B cell (primary cell): ENCODE measurements around the gene RNF130.

Source experiments
- EZH2 ChIP-seq: IDR thresholded peaks from 2 replicates; pipeline ENCODE4 v1.6.1; 2012; ENCODE audit warnings: borderline replicate concordance, low read depth, mild to moderate bottlenecking, moderate library complexity, low read length; ENCODE audit not compliant: insufficient read depth, poor library complexity, severe bottlenecking
- TF ChIP-seq, protein P1 (sequence below): fragments of 200-600 bp; IDR thresholded peaks from one replicate; pipeline ENCODE4 v1.8.0; 2022; ENCODE audit warnings: antibody characterized with exemption, mild to moderate bottlenecking

- TF ChIP-seq, protein P1, sequence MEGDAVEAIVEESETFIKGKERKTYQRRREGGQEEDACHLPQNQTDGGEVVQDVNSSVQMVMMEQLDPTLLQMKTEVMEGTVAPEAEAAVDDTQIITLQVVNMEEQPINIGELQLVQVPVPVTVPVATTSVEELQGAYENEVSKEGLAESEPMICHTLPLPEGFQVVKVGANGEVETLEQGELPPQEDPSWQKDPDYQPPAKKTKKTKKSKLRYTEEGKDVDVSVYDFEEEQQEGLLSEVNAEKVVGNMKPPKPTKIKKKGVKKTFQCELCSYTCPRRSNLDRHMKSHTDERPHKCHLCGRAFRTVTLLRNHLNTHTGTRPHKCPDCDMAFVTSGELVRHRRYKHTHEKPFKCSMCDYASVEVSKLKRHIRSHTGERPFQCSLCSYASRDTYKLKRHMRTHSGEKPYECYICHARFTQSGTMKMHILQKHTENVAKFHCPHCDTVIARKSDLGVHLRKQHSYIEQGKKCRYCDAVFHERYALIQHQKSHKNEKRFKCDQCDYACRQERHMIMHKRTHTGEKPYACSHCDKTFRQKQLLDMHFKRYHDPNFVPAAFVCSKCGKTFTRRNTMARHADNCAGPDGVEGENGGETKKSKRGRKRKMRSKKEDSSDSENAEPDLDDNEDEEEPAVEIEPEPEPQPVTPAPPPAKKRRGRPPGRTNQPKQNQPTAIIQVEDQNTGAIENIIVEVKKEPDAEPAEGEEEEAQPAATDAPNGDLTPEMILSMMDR: no peak
- no peak for TF ChIP-seq EZH2
Measured at GRCh38 chr5:180010636-180011035, 60.9 kb downstream of the RNF130 start.
